Body of pancreas (tissue), 4 donors: Measurements from ENCODE around the gene OSBPL6.

Experiments
- CTCF ChIP-seq, 7 experiments: fragments of 450-650 bp in 4 of 7; fragments of 200-600 bp in 3 of 7; sonication (generic) in 3 of 7; IDR thresholded peaks; one replicate each; pipeline ENCODE4 v1.5.1; 2016 to 2019; ENCODE audit warnings: antibody characterized with exemption in 7 of 7
- POLR2A ChIP-seq, 3 donors: fragments of 450-650 bp; IDR thresholded peaks; one replicate each; pipeline ENCODE4 v1.6.1; 2016; ENCODE audit warnings: antibody characterized with exemption in 3 of 3, mild to moderate bottlenecking in 2 of 3

DNA sequence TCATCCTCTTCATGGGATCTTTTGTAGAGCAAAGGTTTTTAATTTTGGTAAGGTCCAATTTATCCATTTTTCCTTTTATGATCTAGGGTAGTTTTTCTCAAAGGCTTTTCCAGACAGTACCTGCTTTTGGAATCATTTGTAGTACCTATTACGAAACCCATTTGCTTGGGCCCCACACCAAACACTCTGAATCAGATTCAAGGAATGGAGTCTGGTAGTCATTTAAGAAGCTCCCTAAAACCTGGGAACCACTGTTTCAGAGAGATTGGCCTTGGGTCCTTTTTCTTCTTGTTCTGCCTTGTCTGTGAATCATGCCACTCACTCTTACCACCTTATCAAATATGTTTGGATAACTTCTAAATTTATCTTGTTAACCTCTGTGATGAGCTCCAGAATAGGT lies 40.3 kb downstream of the OSBPL6 start:
- TF ChIP-seq CTCF (IDR thresholded peaks at IDR 0.05) (no peak), POLR2A (IDR thresholded peaks at IDR 0.05) (no peak)
